ENCODE measurements around the gene NFRKB.
"Not testable (repeated sequence)": the region's sequence is repeated elsewhere in the genome, so short reads cannot be mapped to it uniquely, and the experiment has no call there.

Gene NFRKB

DNA sequence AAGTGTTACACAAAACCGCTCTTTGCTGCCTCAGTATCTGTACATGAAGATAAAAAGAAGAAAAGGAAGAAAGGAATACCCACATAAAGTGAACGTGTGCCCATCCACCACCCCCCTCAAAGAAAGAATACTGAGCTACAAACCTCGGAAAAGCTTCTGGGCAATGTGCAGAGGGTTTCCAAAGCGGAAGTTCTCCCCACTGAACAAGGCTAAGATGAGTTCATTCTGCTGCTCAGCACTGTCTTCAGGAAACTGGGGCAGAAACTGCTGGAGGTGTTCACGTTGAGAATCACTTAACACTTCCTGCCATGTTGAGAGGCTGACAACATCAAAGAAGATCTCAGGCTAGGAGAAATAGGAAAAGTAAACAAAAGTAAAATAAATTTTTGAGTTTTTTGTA lies 6.9 kb downstream of the NFRKB start:
- DNase-seq: peak in 1 of 2 donors; percentile 22

GRCh38 chr11:129885381-129885780 lies 10.0 kb downstream of the NFRKB start:
- DNase-seq: no peak

GRCh38 chr11:129884581-129884980 lies 10.8 kb downstream of the NFRKB start:
- DNase-seq: no peak

GRCh38 chr11:129881570-129882170 lies 13.7 kb downstream of the NFRKB start:
- DNase-seq: peak; percentile 22 to 37

DNA sequence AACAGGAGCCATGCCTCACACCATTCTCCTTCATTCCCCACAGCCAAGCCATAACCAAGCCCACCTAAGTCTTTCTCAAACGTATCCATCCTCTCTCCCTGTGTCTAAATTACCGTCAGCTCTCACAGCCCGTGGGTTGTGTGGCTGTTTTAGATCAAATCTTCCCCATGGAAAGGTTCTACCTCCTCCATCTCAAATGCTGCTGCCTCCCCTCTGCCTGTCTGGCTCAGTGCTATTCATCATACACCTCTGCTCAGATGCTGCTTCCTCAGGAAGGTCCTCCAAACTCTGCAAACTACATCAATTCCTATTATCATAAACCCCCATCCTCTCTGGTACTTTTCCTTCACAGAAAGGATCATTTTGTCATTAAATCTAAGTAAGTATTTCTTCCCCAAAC lies 15.1 kb downstream of the NFRKB start:
- no peak for DNase-seq

DNA sequence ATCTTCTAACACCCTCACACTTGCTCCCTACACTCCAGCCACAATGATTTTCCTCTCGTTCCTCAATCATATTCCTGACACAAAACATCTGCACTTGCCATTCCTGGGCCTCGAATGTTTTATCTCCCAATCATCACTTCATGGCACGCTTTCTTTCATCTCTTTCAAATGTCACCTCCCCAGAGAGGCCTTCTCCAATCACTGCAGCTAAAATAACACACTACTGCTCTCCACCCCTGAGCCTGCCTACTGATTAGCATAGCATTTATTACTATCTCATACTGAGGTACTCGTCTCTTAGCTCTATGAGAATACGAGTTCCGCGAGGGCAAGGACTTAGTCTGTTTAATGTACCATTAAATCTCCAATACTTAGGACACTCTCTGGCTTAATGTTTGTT lies 23.5 kb downstream of the NFRKB start:
- DNase-seq: no peak

- DNase-seq: not testable (repeated sequence)
These were observed 26.8 kb downstream of the NFRKB start for GRCh38 chr11:129868626-129869025.

DNA sequence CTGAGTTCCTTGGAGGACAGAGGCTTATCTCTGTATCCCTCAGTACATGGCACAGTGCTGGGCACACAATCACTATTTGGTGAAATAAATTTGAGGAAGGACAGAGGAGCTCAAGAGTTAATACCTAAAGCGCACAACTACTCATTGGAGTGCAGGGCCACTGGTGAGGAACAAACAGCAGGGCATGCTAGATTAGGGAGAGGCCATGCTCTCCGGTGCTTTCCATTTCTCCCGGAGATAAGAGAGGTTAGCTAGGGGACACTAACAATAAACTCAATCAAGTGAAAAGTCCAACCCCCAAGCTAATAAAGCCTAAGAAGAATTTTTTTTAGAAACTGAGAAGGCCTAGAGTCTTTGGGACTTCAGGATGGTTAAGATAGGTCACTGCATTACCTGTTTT lies 29.1 kb downstream of the NFRKB start:
- DNase-seq: no peak

GRCh38 chr11:129865701-129866100 lies 29.7 kb downstream of the NFRKB start:
- no peak for DNase-seq

GRCh38 chr11:129864811-129865210 lies 30.6 kb downstream of the NFRKB start:
- DNase-seq: no peak

- no peak for DNase-seq
These were observed 33.5 kb downstream of the NFRKB start for GRCh38 chr11:129861702-129862522.

- no peak for DNase-seq
These were observed 39.3 kb downstream of the NFRKB start for GRCh38 chr11:129856036-129856435.

- no peak for DNase-seq
These were observed 40.3 kb downstream of the NFRKB start for GRCh38 chr11:129855086-129855485.

DNA sequence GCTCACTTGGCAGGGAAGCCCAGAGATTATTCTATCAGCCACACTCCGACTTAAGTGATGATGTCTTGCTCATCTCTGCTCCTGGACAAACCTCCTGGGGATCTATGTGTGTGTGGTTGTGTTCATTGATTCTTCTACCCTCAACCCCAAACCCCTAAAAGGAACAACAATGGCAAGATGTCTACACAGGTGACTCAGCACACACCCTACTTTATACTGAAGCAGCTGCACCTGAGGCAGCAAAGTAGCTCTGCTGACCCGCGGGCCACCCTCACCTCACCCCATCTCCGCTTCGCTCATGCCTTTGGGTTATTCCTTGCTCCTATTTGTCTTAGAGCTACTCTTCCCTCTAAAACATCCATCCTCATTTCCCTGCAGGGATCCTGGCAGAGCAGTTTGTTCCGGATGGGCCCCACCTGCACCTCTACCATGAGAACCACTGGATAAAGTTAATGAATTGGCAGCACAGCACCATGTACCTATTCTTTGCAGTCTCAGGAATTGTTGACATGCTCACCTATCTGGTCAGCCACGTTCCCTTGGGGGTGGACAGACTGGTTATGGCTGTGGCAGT lies 41.1 kb downstream of the NFRKB start:
- no peak for DNase-seq

DNA sequence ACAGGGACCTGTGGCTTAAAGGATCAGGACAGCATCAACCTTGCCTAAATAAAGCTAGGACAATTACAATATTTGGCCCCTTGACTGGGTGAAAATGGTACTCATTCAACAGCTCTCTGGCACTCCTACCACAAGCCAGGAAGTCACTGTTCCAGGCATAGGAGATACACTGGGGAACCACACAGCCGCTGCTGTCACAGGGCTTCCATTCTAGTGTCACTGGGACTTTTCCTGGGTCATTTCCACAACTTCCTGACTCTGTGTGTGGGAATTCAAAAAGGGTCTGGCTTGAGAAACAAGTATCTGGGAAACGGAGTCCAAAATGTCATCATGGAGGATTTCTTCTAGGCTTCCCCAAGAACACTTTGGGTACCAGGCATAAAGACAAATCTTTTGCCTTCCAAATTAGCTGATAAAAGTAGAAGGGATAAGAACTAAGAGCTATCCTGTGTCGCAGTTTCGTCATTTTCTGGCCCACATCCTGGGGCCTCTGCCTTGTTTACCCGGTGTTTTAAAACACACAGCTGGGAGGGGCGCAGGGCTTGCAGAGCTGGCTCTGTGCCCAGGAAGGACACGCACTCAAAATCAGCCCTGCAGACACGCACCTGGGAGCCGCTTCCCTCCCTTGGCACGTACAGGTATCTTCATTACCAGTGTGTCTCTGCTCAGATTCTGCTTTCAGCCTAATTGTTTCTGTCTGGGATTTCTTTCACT lies 41.7 kb downstream of the NFRKB start:
- peak; percentile 73 to 75 for DNase-seq

- no peak for DNase-seq
These were observed 43.1 kb downstream of the NFRKB start for GRCh38 chr11:129852125-129852740.

DNA sequence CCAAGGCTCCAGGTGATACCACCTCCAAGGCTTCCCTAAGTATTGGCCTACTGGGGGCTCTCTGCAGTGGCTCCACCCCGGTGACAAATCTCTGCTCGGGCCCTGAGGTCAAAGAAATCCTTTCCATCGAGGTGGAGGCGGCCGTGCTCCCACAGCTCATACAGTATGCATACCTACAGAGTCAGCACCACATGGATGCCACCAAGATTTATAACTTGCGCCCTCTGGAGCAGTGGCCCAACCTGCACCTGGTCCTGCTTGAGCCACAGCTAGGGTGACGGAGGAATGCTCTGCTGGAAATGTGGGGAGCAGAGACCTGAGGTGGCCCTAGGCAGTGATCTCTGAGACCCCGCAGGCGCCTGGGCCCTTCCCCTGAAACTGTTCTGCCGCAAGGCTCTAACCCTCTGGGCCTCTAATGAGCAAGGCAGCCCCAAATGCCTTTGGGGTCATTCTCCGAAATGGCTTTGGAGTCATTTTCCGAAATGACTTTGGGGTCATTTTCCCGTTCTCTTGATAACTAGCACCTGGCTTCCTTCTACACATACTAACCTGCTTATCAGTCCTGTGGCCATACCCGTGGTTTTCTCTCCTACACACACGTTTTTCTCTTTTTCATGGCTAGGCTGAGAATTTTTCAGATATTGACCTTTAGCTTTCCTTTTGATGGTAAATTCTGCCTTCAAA lies 45.8 kb downstream of the NFRKB start:
- no peak for DNase-seq

- not testable (repeated sequence) for DNase-seq
These were observed 48.0 kb downstream of the NFRKB start for GRCh38 chr11:129847361-129847760.

- no peak for DNase-seq
These were observed 48.7 kb downstream of the NFRKB start for GRCh38 chr11:129846508-129847335.

Data from CD4-positive, alpha-beta T cell treated with Interleukin-1 beta for 1 hour (primary cell).